GM21619 (cell line): ENCODE data around the gene MARCHF6.

Experiments
- ATAC-seq: cut with Tn5 transposase; IDR thresholded peaks from one replicate; pipeline ENCODE4 v1.9.1; 2021; ENCODE audit not compliant: unreplicated experiment

The MARCHF6 gene, protein sequence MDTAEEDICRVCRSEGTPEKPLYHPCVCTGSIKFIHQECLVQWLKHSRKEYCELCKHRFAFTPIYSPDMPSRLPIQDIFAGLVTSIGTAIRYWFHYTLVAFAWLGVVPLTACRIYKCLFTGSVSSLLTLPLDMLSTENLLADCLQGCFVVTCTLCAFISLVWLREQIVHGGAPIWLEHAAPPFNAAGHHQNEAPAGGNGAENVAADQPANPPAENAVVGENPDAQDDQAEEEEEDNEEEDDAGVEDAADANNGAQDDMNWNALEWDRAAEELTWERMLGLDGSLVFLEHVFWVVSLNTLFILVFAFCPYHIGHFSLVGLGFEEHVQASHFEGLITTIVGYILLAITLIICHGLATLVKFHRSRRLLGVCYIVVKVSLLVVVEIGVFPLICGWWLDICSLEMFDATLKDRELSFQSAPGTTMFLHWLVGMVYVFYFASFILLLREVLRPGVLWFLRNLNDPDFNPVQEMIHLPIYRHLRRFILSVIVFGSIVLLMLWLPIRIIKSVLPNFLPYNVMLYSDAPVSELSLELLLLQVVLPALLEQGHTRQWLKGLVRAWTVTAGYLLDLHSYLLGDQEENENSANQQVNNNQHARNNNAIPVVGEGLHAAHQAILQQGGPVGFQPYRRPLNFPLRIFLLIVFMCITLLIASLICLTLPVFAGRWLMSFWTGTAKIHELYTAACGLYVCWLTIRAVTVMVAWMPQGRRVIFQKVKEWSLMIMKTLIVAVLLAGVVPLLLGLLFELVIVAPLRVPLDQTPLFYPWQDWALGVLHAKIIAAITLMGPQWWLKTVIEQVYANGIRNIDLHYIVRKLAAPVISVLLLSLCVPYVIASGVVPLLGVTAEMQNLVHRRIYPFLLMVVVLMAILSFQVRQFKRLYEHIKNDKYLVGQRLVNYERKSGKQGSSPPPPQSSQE

GRCh38 chr5:10353241-10354047 is at the start of gene MARCHF6:
TSS of gene MARCHF6 (plus strand) at chr5:10353695. CDS start at chr5:10353899, 204 bp downstream.
- ATAC-seq = peak; percentile 83

DNA sequence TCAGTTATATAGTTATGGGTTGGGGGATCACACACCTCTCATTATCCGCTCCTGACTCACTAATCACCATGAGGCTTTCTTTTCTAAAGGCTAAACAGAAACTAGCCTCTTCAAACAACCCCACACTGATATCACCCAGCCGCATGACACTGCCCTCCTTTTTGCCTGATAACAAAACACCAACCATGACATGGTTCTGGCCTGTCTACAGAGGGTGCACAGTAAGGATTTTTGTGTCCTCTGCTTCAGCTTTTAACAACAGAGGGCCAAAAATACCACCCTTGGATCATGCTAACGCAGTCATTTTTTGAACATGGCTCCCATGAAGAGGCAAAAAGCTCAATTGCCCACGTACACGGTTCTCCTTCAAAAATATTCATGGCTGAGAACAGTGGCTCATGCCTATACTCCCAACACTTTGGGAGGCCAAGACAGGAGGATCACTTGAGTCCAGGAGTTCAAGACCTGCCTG is 49.8 kb upstream of the MARCHF6 start:
- ATAC-seq = no peak

- ATAC-seq = no peak
Observed at GRCh38 chr5:10304932-10305331, 48.6 kb upstream of the MARCHF6 start.

- ATAC-seq = no peak
Observed at GRCh38 chr5:10306114-10306513, 47.4 kb upstream of the MARCHF6 start.

GRCh38 chr5:10306806-10307205 is 46.7 kb upstream of the MARCHF6 start:
- ATAC-seq = no peak

GRCh38 chr5:10307206-10308148 is 46.0 kb upstream of the MARCHF6 start, which contains the start of gene CMBL:
TSS of gene CMBL (minus strand) at chr5:10307902. CDS start at chr5:10290762, 17,140 bp downstream.
- ATAC-seq = peak; percentile 82

- ATAC-seq = no peak
Observed at GRCh38 chr5:10308844-10309243, 44.7 kb upstream of the MARCHF6 start.

DNA sequence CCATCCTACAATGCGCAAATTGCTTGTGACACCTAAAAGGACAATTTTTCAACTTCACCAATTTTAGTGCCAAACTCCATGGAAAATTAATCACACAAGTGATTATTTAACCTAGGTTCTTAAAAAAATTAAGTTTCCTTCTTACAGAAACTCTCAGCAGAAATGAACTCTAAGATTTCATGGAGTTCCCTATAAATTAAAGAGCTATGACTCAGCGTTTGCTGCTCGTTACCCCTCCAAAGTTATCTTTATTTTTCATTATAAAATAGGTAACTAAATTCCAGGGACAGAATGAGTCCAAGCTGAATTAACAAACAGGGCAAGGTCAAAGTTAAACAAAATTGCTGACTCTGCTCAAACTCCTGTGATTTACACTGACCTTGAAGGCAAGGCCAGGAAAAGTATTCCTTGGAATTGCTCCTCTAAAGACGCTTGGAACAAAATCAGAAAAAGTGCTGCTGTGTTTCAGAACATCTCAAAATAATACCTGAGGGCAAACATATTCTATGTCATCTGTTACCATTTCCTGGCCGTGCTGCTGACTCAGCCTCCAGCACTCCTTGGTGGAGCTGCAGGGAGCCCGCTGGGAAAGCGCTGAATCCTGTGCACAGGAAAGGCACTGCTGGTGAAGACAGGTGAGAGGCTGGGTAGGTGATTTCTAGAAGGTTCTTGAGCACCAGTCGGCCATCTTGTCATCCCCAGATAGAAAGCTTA is 43.3 kb upstream of the MARCHF6 start:
- no peak for ATAC-seq

DNA sequence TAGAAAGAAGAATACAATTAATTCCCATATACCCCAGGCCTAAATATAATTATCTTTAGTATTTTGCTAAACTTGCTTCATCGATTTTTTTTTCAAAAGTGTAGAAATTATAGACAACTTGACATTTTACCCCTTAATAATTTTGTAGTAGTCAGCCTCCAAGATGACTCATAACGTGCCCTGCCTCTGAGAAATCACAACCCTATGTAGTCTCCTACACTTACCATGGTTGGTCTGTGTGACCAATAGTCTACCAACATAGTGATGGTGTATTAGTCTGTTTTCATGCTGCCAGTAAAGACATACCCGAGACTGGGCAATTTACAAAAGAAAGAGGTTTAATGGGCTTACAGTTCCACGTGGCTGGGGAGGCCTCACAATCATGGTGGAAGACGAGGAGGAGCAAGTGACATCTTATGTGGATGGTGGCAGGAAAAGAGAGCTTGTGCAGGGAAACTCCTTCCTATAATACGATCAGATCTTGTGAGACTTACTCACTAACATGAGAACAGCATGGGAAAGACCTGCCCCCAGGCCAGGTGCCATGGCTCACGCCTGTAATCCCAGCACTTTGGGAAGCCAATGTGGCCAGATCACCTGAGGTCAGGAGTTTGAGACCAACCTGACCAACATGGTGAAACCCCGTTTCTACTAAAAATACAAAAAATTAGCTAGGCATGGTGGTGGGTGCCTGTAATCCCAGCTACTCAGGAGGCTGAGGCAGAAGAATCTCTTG is 42.5 kb upstream of the MARCHF6 start:
- ATAC-seq = peak; percentile 55

- ATAC-seq = no peak
Observed at GRCh38 chr5:10311595-10312425, 41.7 kb upstream of the MARCHF6 start.

- no peak for ATAC-seq
Observed at GRCh38 chr5:10315201-10315600, 38.3 kb upstream of the MARCHF6 start.

DNA sequence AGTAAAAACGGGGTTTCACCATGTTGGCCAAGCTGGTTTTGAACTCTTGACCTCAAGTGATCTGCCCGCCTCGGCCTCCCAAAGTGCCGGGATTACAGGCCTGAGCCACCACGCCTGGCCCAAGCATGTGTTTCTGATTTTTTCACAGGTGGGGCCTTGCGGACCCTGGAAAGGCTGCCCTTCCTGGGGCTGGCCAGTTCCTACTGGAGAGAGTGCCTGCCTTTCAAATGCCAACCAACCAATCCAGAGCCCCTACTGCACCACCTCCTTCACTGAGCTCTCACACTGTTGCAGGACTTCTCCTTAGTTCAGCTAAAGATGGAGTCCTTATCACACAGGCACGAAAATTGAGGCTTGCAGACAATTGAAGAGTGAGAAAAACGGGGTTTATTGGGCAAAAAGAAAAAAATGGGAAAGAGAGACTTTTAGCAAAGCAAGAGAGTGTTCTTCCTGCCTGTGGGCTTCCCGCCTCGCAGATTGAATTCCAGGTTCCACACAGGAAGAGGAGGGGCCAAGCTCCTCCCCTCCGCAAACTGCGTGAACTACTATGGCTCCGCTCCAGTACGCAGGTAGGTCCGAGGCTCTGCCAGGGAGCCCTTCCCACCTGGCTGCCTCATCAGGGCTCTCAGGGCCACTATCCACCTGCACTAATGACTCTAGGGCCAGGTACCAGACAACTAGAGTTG is 37.5 kb upstream of the MARCHF6 start:
- no peak for ATAC-seq

DNA sequence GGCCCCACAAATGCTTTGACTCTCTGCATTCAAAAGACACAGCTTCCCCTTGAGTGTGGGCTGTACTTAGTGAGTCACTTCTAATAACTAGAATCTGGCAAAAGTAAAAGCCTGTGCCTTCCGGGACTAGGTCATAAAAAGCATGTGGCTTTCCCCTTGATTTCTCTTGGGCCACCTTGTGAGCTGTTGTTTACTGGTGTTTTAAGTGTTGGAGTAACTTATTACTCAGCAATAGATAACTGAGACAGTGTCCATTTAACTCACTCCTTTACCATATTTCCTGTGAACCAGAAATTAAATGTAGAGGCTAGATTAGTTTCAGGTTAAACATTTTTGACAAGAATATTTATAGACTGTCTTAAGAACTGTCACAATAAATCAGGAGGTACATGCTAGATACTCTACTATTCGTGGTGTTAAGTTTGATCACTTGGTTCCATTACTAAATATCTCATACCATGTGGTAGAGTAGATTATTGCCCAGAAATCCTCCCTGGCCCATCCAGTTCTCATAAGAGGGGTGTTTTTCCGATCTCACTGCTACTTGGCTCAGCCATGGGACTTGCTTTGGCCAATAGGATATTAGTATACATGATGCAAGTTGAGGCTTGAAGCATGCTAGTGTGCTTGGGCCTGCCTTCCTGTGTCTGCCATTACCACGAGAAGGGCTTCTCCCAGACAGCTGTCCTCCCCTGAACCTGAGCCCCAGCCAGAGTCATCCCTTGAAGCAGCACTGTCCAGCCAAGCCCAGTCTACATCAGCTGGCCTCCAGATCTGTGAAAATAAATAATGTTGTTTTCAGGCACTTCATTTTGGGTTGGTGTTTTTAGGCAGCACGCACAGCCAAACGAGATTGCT is 35.4 kb upstream of the MARCHF6 start:
- ATAC-seq = peak; percentile 90

GRCh38 chr5:10319202-10319851 is 34.2 kb upstream of the MARCHF6 start:
- no peak for ATAC-seq

DNA sequence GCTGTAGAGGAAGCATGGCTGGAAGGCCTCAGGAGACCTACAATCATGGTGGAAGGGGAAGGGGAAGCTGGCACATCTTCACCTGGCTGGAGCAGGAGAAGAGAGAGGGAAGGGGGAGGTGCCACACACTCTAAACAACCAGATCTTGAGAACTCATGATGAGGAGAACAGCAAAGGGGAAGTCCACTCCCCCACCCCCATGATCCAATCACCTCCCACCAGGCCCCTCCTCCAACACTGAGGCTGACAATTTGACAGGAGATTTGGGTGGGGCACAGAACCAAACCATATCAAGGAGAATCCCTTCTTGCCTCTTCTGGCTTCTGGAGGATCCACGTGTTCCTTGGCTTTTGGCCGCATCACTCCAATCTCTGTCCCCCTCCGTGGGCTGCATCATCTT is 32.7 kb upstream of the MARCHF6 start:
- no peak for ATAC-seq

- ATAC-seq = no peak
Observed at GRCh38 chr5:10321882-10322281, 31.6 kb upstream of the MARCHF6 start.
